ENCODE measurements around the gene MREG.

DNA sequence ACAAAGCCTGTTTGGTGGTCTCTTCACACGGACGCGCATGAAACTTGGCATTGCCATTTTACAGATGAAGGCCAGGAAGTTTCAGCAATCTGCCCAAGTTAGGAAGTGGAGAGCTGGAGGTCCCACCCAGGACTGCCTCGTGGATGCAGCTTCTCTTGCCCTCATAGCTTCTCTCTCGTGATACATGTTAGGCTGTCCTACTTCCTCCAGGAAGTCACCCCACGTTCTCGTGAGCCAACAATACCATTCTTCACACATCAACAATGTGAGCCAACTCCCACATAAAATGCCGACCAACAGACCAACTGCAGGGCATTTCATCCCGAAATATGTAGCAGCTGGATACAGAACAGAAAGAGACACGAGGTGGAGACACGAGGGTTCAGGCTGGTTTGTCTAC is 85.3 kb downstream of the MREG start:
- TF ChIP-seq, protein P1, sequence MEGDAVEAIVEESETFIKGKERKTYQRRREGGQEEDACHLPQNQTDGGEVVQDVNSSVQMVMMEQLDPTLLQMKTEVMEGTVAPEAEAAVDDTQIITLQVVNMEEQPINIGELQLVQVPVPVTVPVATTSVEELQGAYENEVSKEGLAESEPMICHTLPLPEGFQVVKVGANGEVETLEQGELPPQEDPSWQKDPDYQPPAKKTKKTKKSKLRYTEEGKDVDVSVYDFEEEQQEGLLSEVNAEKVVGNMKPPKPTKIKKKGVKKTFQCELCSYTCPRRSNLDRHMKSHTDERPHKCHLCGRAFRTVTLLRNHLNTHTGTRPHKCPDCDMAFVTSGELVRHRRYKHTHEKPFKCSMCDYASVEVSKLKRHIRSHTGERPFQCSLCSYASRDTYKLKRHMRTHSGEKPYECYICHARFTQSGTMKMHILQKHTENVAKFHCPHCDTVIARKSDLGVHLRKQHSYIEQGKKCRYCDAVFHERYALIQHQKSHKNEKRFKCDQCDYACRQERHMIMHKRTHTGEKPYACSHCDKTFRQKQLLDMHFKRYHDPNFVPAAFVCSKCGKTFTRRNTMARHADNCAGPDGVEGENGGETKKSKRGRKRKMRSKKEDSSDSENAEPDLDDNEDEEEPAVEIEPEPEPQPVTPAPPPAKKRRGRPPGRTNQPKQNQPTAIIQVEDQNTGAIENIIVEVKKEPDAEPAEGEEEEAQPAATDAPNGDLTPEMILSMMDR (IDR thresholded peaks at IDR 0.05; ENCODE audit: low read depth, low read length, missing input control), result no peak
- TF ChIP-seq YY1 (IDR thresholded peaks at IDR 0.05), result no peak
- TF ChIP-seq RAD21 (IDR thresholded peaks at IDR 0.05), result no peak
- TF ChIP-seq, protein P2, sequence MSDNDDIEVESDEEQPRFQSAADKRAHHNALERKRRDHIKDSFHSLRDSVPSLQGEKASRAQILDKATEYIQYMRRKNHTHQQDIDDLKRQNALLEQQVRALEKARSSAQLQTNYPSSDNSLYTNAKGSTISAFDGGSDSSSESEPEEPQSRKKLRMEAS (IDR thresholded peaks at IDR 0.05), result no peak
- no peak for TF ChIP-seq GABPA (IDR thresholded peaks at IDR 0.05 in 1 of 2, conservative IDR thresholded peaks at IDR 0.05 in 1 of 2)
- TF ChIP-seq, protein P3, sequence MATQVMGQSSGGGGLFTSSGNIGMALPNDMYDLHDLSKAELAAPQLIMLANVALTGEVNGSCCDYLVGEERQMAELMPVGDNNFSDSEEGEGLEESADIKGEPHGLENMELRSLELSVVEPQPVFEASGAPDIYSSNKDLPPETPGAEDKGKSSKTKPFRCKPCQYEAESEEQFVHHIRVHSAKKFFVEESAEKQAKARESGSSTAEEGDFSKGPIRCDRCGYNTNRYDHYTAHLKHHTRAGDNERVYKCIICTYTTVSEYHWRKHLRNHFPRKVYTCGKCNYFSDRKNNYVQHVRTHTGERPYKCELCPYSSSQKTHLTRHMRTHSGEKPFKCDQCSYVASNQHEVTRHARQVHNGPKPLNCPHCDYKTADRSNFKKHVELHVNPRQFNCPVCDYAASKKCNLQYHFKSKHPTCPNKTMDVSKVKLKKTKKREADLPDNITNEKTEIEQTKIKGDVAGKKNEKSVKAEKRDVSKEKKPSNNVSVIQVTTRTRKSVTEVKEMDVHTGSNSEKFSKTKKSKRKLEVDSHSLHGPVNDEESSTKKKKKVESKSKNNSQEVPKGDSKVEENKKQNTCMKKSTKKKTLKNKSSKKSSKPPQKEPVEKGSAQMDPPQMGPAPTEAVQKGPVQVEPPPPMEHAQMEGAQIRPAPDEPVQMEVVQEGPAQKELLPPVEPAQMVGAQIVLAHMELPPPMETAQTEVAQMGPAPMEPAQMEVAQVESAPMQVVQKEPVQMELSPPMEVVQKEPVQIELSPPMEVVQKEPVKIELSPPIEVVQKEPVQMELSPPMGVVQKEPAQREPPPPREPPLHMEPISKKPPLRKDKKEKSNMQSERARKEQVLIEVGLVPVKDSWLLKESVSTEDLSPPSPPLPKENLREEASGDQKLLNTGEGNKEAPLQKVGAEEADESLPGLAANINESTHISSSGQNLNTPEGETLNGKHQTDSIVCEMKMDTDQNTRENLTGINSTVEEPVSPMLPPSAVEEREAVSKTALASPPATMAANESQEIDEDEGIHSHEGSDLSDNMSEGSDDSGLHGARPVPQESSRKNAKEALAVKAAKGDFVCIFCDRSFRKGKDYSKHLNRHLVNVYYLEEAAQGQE (IDR thresholded peaks at IDR 0.05), result no peak
- TF ChIP-seq, protein P4, sequence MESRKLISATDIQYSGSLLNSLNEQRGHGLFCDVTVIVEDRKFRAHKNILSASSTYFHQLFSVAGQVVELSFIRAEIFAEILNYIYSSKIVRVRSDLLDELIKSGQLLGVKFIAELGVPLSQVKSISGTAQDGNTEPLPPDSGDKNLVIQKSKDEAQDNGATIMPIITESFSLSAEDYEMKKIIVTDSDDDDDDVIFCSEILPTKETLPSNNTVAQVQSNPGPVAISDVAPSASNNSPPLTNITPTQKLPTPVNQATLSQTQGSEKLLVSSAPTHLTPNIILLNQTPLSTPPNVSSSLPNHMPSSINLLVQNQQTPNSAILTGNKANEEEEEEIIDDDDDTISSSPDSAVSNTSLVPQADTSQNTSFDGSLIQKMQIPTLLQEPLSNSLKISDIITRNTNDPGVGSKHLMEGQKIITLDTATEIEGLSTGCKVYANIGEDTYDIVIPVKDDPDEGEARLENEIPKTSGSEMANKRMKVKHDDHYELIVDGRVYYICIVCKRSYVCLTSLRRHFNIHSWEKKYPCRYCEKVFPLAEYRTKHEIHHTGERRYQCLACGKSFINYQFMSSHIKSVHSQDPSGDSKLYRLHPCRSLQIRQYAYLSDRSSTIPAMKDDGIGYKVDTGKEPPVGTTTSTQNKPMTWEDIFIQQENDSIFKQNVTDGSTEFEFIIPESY (IDR thresholded peaks at IDR 0.05), result no peak
- no peak for TF ChIP-seq HNF4A (conservative IDR thresholded peaks at IDR 0.05)
- TF ChIP-seq EGR1 (IDR thresholded peaks at IDR 0.05; ENCODE audit: low read depth in 2 of 2), result no peak
- TF ChIP-seq TAF1 (conservative IDR thresholded peaks at IDR 0.05), result no peak
- TF ChIP-seq, protein P5, sequence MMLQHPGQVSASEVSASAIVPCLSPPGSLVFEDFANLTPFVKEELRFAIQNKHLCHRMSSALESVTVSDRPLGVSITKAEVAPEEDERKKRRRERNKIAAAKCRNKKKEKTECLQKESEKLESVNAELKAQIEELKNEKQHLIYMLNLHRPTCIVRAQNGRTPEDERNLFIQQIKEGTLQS (IDR thresholded peaks at IDR 0.05), result no peak
- TF ChIP-seq SP1 (IDR thresholded peaks at IDR 0.05), result no peak
- TF ChIP-seq NR2F2 (IDR thresholded peaks at IDR 0.05), result no peak
- no peak for TF ChIP-seq FOXA1 (IDR thresholded peaks at IDR 0.05)

Data from liver (tissue), 3 donors.